Ovary (tissue), 3 donors: ENCODE data around the gene SLCO3A1.

ENCODE experiments used
- EP300 ChIP-seq: sonication (generic); formaldehyde crosslinking; IDR thresholded peaks from one replicate; pipeline ENCODE4 v1.6.1; 2017; ENCODE audit warnings: antibody characterized with exemption
- TF ChIP-seq, protein P1 (sequence below), 3 donors: fragments of 450-650 bp in 2 of 3; fragments of 200-600 bp in 1 of 3; IDR thresholded peaks; one replicate each; pipeline versions ENCODE4 v1.5.1 to v1.8.0; 2016 to 2022; ENCODE audit warnings: antibody characterized with exemption in 3 of 3, mild to moderate bottlenecking in 1 of 3
- donor health status: DM: no; HTN: no; CAD: no.

DNA sequence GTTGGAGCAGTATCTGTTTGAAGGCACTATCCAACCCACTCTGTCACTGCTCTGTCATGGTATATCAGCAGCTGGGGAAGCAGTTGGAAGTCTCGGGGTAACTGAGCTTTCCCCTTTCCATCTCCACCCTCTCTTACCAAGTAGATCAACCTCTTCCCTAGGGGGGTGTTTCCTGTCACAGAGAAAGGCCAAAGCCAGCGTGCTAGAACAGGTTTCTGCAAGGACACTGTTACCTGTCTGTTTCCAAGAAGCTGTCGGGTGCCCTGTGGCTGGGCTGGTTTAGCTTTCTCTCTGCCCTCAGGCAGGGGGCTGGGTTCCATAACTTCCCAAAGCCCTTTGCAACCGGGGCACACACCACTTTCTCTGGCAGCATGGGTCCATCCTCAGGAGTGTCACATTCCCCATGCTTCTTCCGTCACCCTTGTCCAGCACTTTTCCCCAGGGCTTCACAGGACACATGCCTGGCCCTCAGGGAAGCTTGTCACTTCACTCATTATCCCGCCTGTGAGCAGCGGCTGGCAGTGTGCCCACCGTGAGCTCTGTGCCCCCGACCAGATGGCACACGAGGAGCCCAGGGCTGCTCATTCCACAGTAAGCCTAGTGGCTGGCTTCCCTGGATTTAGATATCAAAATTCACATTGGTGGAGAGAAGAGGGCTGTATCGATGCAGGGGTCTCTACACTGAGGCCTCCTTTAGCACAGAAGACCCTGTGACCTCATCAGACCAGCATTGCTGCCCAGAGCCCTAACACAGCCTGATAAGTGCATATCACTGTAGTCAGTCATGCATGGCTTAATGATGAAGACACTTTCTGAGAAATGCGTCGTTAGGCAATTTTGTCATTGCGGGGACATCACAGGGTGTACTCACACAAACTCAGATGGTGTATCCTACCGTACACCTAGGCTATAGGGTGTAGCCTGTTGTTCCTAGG lies 205.8 kb downstream of the SLCO3A1 start:
- TF ChIP-seq, protein P1, sequence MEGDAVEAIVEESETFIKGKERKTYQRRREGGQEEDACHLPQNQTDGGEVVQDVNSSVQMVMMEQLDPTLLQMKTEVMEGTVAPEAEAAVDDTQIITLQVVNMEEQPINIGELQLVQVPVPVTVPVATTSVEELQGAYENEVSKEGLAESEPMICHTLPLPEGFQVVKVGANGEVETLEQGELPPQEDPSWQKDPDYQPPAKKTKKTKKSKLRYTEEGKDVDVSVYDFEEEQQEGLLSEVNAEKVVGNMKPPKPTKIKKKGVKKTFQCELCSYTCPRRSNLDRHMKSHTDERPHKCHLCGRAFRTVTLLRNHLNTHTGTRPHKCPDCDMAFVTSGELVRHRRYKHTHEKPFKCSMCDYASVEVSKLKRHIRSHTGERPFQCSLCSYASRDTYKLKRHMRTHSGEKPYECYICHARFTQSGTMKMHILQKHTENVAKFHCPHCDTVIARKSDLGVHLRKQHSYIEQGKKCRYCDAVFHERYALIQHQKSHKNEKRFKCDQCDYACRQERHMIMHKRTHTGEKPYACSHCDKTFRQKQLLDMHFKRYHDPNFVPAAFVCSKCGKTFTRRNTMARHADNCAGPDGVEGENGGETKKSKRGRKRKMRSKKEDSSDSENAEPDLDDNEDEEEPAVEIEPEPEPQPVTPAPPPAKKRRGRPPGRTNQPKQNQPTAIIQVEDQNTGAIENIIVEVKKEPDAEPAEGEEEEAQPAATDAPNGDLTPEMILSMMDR (IDR thresholded peaks at IDR 0.05), result no peak
- no peak for TF ChIP-seq EP300
